Neural cell (in vitro differentiated cells): Measurements from ENCODE around the gene APOL5. TPM values are rescaled to one million over a fixed set of nuclear protein-coding genes. Genes with fewer than 3 reads are reported as not detected.

Experiments
- H2AFZ ChIP-seq: fragments of 200-600, 300-800 bp; sonication (generic), shearing (Covaris generic); 2 replicates; pipeline ENCODE4 v1.6.0; 2014; ENCODE audit warnings: low read depth, mild to moderate bottlenecking, antibody characterized with exemption, low read length, moderate library complexity
- H3F3A ChIP-seq: fragments of 200-600 bp; shearing (Covaris generic); 2 replicates; pipeline ENCODE4 v1.6.1; 2016; ENCODE audit warnings: mild to moderate bottlenecking, moderate library complexity, mixed read lengths, antibody characterized with exemption, low read length; ENCODE audit not compliant: insufficient read depth, poor library complexity, severe bottlenecking
- H3K27ac ChIP-seq: fragments of 200-600, 300-800 bp; sonication (generic), shearing (Covaris generic); 2 replicates; pipeline ENCODE4 v1.5.1; 2014; ENCODE audit warnings: mild to moderate bottlenecking, low read length, moderate library complexity
- H3K27me3 ChIP-seq: fragments of 300-800, 200-600 bp; sonication (generic), shearing (Covaris generic); 2 replicates; pipeline ENCODE4 v1.6.0; 2014; ENCODE audit warnings: mild to moderate bottlenecking, low read depth, low read length, moderate library complexity; ENCODE audit not compliant: insufficient read depth
- H3K36me3 ChIP-seq: fragments of 300-800, 200-600 bp; sonication (generic), shearing (Covaris generic); 2 replicates; pipeline ENCODE4 v1.5.1; 2014; ENCODE audit warnings: mild to moderate bottlenecking, antibody characterized with exemption, low read length, moderate library complexity; ENCODE audit not compliant: insufficient read depth
- H3K4me2 ChIP-seq: fragments of 300-800, 200-600 bp; sonication (generic), shearing (Covaris generic); 2 replicates; pipeline ENCODE4 v1.6.0; 2014; ENCODE audit warnings: mild to moderate bottlenecking, low read length
- H3K4me3 ChIP-seq: fragments of 300-800, 200-600 bp; sonication (generic), shearing (Covaris generic); 2 replicates; pipeline ENCODE4 v1.5.1; 2014; ENCODE audit warnings: mild to moderate bottlenecking, low read length, moderate library complexity
- H3K79me2 ChIP-seq: fragments of 200-600 bp; shearing (Covaris generic); replicated peaks from 2 replicates; pipeline ENCODE4 v1.6.0; 2014; ENCODE audit warnings: mild to moderate bottlenecking, low read length, moderate library complexity; ENCODE audit not compliant: insufficient read depth
- H3K9ac ChIP-seq: fragments of 300-800, 200-600 bp; sonication (generic), shearing (Covaris generic); 2 replicates; pipeline ENCODE4 v1.6.1; 2016; ENCODE audit warnings: mild to moderate bottlenecking, low read length, mixed read lengths
- H3K9me2 ChIP-seq: fragments of 200-600 bp; shearing (Covaris generic); 2 replicates; pipeline ENCODE4 v1.6.1; 2016; ENCODE audit warnings: mild to moderate bottlenecking, low read length, mixed read lengths; ENCODE audit not compliant: insufficient read depth
- H3K9me3 ChIP-seq: fragments of 200-600, 300-800 bp; sonication (generic), shearing (Covaris generic); 2 replicates; pipeline ENCODE4 v1.6.1; 2016; ENCODE audit warnings: mild to moderate bottlenecking, mixed run types, low read length, moderate library complexity, mixed read lengths
- H4K20me1 ChIP-seq: fragments of 200-600 bp; shearing (Covaris generic); 2 replicates; pipeline ENCODE4 v1.6.1; 2016; ENCODE audit warnings: mild to moderate bottlenecking, mixed run types; ENCODE audit not compliant: insufficient read depth
- CTCF ChIP-seq: fragments of 450-650 bp; IDR thresholded peaks from 2 replicates; pipeline ENCODE4 v1.5.1; 2014; ENCODE audit warnings: antibody characterized with exemption, mild to moderate bottlenecking, moderate library complexity; ENCODE audit not compliant: poor library complexity, severe bottlenecking
- EP300 ChIP-seq: fragments of 450-650 bp; conservative IDR thresholded peaks from 2 replicates; pipeline ENCODE4 v1.6.1; 2014; ENCODE audit warnings: antibody characterized with exemption, mild to moderate bottlenecking, moderate library complexity; ENCODE audit not compliant: poor library complexity, severe bottlenecking
- EZH2 ChIP-seq: fragments of 200-600, 300-800 bp; shearing (Covaris generic), sonication (generic); IDR thresholded peaks from 2 replicates; pipeline ENCODE4 v1.6.1; 2014; ENCODE audit warnings: antibody characterized with exemption, low read length, borderline replicate concordance, mild to moderate bottlenecking; ENCODE audit not compliant: insufficient read depth, poor library complexity, severe bottlenecking
- MXI1 ChIP-seq: fragments of 450-650 bp; conservative IDR thresholded peaks from 2 replicates; pipeline ENCODE4 v1.6.1; 2014; ENCODE audit warnings: antibody characterized with exemption, mild to moderate bottlenecking; ENCODE audit not compliant: poor library complexity, severe bottlenecking
- POLR2AphosphoS5 ChIP-seq: IDR thresholded peaks from 2 replicates; pipeline ENCODE4 v1.6.1; 2012
- RAD21 ChIP-seq: fragments of 450-650 bp; conservative IDR thresholded peaks from 2 replicates; pipeline ENCODE4 v1.6.1; 2014; ENCODE audit warnings: antibody characterized with exemption, mild to moderate bottlenecking, moderate library complexity
- SMC3 ChIP-seq: fragments of 450-650 bp; conservative IDR thresholded peaks from 2 replicates; pipeline ENCODE4 v1.6.1; 2014; ENCODE audit warnings: antibody characterized with exemption, mild to moderate bottlenecking, moderate library complexity; ENCODE audit not compliant: poor library complexity
- TAF1 ChIP-seq: IDR thresholded peaks from 2 replicates; pipeline ENCODE4 v1.6.1; 2012; ENCODE audit warnings: low read depth
- polyA plus RNA-seq: library from polyadenylated mRNA; depleted of rRNA; stranded (reverse); fragments of >200 nt; gene quantifications from 2 replicates; pipeline ENCODE4 v1.2.3, GENCODE V29; 2014
- TF ChIP-seq, protein P1 (sequence below): IDR thresholded peaks from 2 replicates; pipeline ENCODE4 v1.6.1; 2012; ENCODE audit warnings: borderline replicate concordance

The APOL5 gene
- polyA plus RNA-seq, 1 donor from 2014 or later = not detected

- no peaks in the 10 kb centered on the region for H3K36me3 ChIP-seq
- H3K9me3 ChIP-seq = no peaks in the 10 kb centered on the region
- no peaks in the 10 kb centered on the region for H3K79me2 ChIP-seq
- no peaks in the 10 kb centered on the region for H4K20me1 ChIP-seq
- no peaks in the 10 kb centered on the region for H3K27me3 ChIP-seq
- H3K4me3 ChIP-seq = no peak overlapping the region
- no peaks in the 10 kb centered on the region for H3K9me2 ChIP-seq
- no peak overlapping the region for H3K4me2 ChIP-seq
- H3K27ac ChIP-seq = no peak overlapping the region
- TF ChIP-seq RAD21 = no peak
- TF ChIP-seq EZH2 = no peak
- TF ChIP-seq EP300 = no peak
- no peak for TF ChIP-seq SMC3
- TF ChIP-seq CTCF = no peak
- TF ChIP-seq TAF1 = no peak
- TF ChIP-seq MXI1 = no peak
- TF ChIP-seq, protein P1, sequence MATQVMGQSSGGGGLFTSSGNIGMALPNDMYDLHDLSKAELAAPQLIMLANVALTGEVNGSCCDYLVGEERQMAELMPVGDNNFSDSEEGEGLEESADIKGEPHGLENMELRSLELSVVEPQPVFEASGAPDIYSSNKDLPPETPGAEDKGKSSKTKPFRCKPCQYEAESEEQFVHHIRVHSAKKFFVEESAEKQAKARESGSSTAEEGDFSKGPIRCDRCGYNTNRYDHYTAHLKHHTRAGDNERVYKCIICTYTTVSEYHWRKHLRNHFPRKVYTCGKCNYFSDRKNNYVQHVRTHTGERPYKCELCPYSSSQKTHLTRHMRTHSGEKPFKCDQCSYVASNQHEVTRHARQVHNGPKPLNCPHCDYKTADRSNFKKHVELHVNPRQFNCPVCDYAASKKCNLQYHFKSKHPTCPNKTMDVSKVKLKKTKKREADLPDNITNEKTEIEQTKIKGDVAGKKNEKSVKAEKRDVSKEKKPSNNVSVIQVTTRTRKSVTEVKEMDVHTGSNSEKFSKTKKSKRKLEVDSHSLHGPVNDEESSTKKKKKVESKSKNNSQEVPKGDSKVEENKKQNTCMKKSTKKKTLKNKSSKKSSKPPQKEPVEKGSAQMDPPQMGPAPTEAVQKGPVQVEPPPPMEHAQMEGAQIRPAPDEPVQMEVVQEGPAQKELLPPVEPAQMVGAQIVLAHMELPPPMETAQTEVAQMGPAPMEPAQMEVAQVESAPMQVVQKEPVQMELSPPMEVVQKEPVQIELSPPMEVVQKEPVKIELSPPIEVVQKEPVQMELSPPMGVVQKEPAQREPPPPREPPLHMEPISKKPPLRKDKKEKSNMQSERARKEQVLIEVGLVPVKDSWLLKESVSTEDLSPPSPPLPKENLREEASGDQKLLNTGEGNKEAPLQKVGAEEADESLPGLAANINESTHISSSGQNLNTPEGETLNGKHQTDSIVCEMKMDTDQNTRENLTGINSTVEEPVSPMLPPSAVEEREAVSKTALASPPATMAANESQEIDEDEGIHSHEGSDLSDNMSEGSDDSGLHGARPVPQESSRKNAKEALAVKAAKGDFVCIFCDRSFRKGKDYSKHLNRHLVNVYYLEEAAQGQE = no peak
- no peak for TF ChIP-seq POLR2AphosphoS5
- no peak overlapping the region for H2AFZ ChIP-seq
- no peaks in the 10 kb centered on the region for H3F3A ChIP-seq
- H3K9ac ChIP-seq = no peak overlapping the region
Observed at GRCh38 chr22:35729309-35729698, 11.6 kb downstream of the APOL5 start.

GRCh38 chr22:35731321-35731720 lies 13.6 kb downstream of the APOL5 start:
- Histone ChIP-seq H2AFZ (no peak overlapping the region), H3K9me3 (no peaks in the 10 kb centered on the region), H3K9ac (no peak overlapping the region), H3K79me2 (no peaks in the 10 kb centered on the region), H4K20me1 (no peaks in the 10 kb centered on the region), H3K4me3 (no peak overlapping the region), H3F3A (no peaks in the 10 kb centered on the region), H3K36me3 (no peaks in the 10 kb centered on the region), H3K9me2 (no peaks in the 10 kb centered on the region), H3K27me3 (no peaks in the 10 kb centered on the region), H3K4me2 (no peak overlapping the region), H3K27ac (no peak overlapping the region)
- no peak for TF ChIP-seq POLR2AphosphoS5
- TF ChIP-seq, protein P1 = no peak
- TF ChIP-seq MXI1 = no peak
- TF ChIP-seq EP300 = no peak
- TF ChIP-seq SMC3 = no peak
- no peak for TF ChIP-seq EZH2
- TF ChIP-seq TAF1 = no peak
- no peak for TF ChIP-seq RAD21
- TF ChIP-seq CTCF = no peak
